ENCODE measurements around the gene FLNB. TPM values are rescaled to one million over a fixed set of nuclear protein-coding genes. Genes with fewer than 3 reads are reported as not detected.
A peak's percentile ranks its signal among the peaks of the same experiment; 100 is the strongest.

Gene FLNB
- total and polyA plus RNA-seq, 8 donors: 38.2 to 204 (median 85.9) TPM

- intact Hi-C loops (cut with DNase I; ENCODE audit: low total_unique reads): no loop called here
- Histone ChIP-seq H3K27ac (peak overlapping the region in 1 of 5 donors; percentile 28), H3K36me3 (no peaks in the 10 kb centered on the region), H3K27me3 (no peaks in the 10 kb centered on the region), H3K9me3 (no peaks in the 10 kb centered on the region), H3K4me3 (no peak overlapping the region), H3K4me1 (peaks cover 9 to 16% (median 11%) of the 10 kb centered on the region in 4 donors)
- DNase-seq: no peak
- TF ChIP-seq POLR2A (IDR thresholded peaks at IDR 0.05) (no peak), CTCF (IDR thresholded peaks at IDR 0.05) (no peak), EP300 (IDR thresholded peaks at IDR 0.05) (no peak), POLR2AphosphoS5 (IDR thresholded peaks at IDR 0.05) (no peak)
- 70 to 76% (median 75%) methylated on average over 10 of the region's 10 CpGs for WGBS, 5 donors
These were observed 208.4 kb downstream of the FLNB start for GRCh38 chr3:58216496-58217195.

GRCh38 chr3:58217209-58217811 is 209.1 kb downstream of the FLNB start:
- Histone ChIP-seq H3K9me3 (no peaks in the 10 kb centered on the region), H3K27me3 (no peaks in the 10 kb centered on the region), H3K36me3 (no peaks in the 10 kb centered on the region), H3K4me1 (peaks cover 9 to 23% (median 11%) of the 10 kb centered on the region in 4 donors), H3K4me3 (no peak overlapping the region), H3K27ac (peak overlapping the region in 3 of 5 donors; percentile 28 to 59 (median 49))
- TF ChIP-seq CTCF (IDR thresholded peaks at IDR 0.05) (peak in 5 of 7 experiments; percentile 52 to 78 (median 68)), EP300 (IDR thresholded peaks at IDR 0.05) (no peak), POLR2AphosphoS5 (IDR thresholded peaks at IDR 0.05) (peak in 1 of 3 donors; percentile 48)
- intact Hi-C loops (cut with DNase I; ENCODE audit: low total_unique reads): no loop called here
- DNase-seq: peak; percentile 77 to 86
- WGBS, 5 donors: 11 to 19% (median 15%) methylated on average over 15 of the region's 15 CpGs

GRCh38 chr3:58218904-58219303 is 210.7 kb downstream of the FLNB start:
- no peaks in the 10 kb centered on the region for H3K36me3 ChIP-seq
- no peak for DNase-seq
- TF ChIP-seq POLR2AphosphoS5 (IDR thresholded peaks at IDR 0.05): no peak
- no peak for TF ChIP-seq POLR2A (IDR thresholded peaks at IDR 0.05)
- TF ChIP-seq EP300 (IDR thresholded peaks at IDR 0.05): no peak
- no peak for TF ChIP-seq CTCF (IDR thresholded peaks at IDR 0.05)
- H3K4me1 ChIP-seq: peaks cover 9 to 27% (median 11%) of the 10 kb centered on the region in 4 donors
- no peak overlapping the region for H3K27ac ChIP-seq
- no peaks in the 10 kb centered on the region for H3K9me3 ChIP-seq
- WGBS, 5 donors: 83 to 95% (median 93%) methylated on average over 1 of the region's 1 CpG
- H3K27me3 ChIP-seq: no peaks in the 10 kb centered on the region
- intact Hi-C loops (cut with DNase I; ENCODE audit: low total_unique reads): no loop called here
- no peak overlapping the region for H3K4me3 ChIP-seq

Other genes starting within 250 kb of the FLNB start
- gene DNASE1L3, start 202.6 kb downstream of the FLNB start, total RNA-seq: 10 to 100 TPM in 1 of 5 donors, 1 to 10 TPM in 1, under 1 TPM in 1, not detected in 2; 0.43 to 10.4 (median 5.1) TPM
- 1 to 10 TPM in 2 of 3 donors, under 1 TPM in 1; 0.44 to 4.4 (median 1.8) TPM for gene DNASE1L3, start 202.6 kb downstream of the FLNB start, polyA plus RNA-seq
- 10 to 100 TPM in 3 of 5 donors, 1 to 10 TPM in 2; 5.8 to 22.8 (median 12.2) TPM for gene ABHD6, start 229.4 kb downstream of the FLNB start, total RNA-seq
- 1 to 10 TPM; 4.3 to 6.2 (median 4.6) TPM for gene ABHD6, start 229.4 kb downstream of the FLNB start, polyA plus RNA-seq